Activated naive CD4-positive, alpha-beta T cell (primary cell): ENCODE measurements around the gene EHBP1.

Experiments used
- DNase-seq, 4 experiments: peaks; one replicate each; lab custom pipeline; 2025; lab: John Stamatoyannopoulos, UW

Gene EHBP1

DNA sequence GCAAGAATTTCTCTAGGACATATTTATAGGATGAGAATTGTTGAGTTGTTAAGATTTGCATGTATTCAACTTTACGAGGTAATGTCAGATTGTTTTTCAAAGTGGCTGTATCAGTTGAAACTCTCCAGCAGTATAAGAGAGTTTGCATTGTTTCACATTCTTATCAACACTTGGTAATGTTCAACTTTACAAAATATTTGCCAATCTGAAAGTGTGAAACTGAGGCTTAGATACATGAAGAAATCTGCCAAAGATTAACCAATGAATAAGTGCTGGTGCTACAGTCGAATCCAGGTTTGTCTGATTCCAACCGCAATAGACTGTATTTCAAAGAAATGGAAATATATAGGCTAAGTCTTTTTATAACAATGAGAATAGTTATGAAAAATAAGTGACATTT is 117.0 kb downstream of the EHBP1 start:
- DNase-seq = no peak

DNA sequence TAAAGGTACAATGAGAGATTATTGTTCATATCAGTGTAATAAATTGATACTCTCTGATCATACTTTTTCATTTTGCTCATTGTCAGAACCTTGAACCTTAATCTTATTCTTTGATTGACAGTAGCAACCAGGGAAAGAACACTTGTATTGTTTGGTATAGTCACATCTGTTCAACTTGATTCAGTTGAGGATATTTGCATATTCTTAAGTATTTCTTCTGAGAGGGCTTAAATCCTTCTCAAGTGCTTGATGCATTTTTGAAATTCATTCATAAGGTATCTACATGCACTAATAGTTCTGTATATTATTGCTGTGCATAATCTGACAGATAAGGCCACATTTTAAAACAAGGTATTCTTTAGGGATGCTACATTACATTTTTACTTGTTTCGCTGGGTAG is 118.9 kb downstream of the EHBP1 start:
- no peak for DNase-seq

- DNase-seq = no peak
These were observed 120.6 kb downstream of the EHBP1 start for GRCh38 chr2:62826141-62826540.

GRCh38 chr2:62826953-62827675 is 121.6 kb downstream of the EHBP1 start:
- DNase-seq = no peak

- DNase-seq = no peak
These were observed 126.2 kb downstream of the EHBP1 start for GRCh38 chr2:62831729-62832128.

DNA sequence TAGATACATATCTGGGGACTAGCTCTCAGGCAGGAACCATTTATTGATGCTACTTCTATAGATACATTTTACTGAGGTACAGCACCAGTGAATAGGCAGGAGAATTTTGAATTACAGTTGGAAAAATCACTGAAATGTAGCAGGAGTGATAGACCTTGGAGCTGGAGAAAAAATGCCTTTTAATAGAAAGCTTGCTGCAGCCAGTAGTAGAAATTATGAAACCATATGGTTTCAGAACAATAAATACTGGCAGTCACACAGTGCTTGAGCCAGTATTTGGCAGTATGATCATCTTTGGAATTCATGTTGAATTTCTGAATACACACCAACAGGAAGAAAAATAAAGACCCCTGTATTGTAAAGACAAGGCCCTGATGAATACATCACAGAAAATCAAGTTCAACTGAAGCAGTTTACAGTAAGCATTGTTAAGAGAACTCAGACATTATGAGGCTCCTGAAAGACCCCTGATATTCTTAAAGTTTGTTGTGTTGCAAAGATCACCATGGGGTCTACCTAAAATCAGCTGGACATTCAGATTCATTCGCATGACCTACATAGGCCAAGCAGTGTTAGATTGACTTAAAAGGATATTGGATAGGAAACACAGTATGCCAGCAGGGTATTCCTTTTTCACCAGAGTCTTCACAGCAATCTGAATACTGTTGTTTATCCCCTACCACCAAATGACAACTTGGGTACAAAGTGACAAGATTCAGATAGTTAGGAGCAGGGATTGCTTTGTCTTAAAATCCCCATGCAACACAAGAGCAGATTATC is 139.0 kb downstream of the EHBP1 start:
- no peak for DNase-seq

DNA sequence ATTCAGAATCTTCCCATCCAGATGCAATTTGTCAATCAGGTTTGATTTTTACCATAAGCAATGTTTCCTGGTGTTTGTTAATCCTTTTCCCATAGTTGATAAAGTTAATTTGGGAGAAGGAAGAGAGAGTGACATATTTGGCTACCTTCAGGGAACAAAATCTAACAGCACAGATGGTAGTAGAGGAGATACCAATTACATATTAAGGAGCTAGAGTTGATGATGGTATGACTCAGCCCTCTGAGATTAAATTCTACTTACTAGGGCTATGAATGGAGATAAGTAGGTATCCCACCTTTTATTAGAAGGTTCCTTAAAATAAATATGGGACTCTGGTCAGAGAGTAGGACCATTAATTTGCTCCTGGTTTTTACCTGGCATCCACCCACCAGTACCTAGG is 139.7 kb downstream of the EHBP1 start:
- no peak for DNase-seq

GRCh38 chr2:62852254-62852653 is 146.7 kb downstream of the EHBP1 start:
- DNase-seq = no peak

DNA sequence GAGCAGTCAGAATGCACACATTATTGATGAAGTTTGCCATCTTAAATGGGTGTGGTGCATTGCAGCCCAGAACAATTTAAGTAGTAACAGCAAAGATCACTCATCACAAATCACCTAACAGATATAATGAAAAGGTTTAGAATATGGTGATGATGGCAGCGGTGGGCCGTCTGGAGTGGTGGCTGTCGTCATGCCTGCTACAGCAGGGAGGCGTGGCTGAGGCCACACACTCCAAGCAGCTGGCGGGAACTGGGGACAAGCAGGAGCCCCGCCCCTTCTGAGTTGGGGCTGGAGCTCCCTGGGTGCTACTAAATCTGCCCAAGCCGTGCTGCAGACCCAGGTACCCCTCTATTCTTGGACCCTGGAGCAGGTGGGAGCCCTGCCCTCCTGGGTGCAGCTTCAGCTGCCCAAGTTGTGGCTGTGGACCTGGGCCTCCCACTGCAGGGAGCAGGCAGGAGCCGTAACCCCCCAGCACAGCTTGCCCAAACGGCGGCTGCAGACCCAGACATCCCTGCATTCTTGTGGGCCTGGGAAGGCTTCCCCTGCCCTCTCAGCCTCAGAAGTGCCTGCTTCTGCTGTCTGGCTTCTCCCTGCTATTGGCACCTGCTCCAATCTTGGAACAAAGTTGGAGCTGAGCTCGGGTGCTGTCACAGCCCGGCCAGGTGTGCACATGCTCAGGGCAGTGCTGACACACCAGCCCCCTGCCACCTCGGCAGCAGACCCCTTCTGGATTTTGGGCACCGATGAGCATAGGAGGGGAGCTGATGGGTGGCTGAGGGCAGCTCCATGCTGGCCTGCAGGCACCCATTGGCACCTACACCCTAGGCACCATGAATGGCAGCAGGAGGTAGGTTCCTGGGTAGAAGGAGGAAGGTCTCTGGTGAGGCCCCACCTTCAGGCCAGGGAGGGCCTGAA is 149.3 kb downstream of the EHBP1 start:
- no peak for DNase-seq

DNA sequence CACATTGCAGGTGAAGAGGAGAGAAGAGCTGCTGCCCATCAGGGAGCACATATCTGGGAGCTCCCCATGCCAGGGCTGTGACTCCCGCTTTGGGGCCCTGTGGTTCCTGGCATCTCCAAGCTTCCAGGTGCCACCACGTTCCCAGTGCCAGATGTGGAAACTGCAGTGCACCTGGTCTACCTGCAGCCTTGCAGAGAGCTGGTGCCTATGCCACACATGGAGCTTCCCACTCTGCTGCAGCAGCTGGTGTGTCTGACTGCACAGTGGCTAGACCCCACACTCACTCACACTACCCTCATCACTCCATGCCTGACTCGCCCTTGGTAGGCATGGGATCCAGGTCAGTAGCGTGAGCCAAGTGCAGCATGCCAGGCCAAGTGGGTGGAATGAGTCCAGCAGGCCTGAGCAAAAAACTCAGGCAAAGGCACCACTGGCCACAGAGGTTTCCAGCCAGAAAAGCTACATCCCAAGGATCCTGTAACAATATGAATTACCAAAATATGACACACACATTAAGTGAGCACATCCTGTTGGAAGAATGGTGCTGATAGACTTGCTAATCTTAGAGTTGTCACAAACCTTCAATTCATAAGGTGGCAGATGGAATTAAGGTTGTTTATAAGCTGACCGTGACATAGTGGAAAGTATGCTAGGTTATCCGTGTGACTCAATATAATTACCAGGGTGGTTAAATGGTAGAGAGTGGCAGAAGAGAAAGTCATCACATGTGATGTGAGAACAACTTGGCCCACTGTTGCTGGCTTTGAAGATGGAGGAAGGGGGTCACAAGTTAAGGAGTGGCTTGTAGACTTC is 150.9 kb downstream of the EHBP1 start:
- DNase-seq = no peak

DNA sequence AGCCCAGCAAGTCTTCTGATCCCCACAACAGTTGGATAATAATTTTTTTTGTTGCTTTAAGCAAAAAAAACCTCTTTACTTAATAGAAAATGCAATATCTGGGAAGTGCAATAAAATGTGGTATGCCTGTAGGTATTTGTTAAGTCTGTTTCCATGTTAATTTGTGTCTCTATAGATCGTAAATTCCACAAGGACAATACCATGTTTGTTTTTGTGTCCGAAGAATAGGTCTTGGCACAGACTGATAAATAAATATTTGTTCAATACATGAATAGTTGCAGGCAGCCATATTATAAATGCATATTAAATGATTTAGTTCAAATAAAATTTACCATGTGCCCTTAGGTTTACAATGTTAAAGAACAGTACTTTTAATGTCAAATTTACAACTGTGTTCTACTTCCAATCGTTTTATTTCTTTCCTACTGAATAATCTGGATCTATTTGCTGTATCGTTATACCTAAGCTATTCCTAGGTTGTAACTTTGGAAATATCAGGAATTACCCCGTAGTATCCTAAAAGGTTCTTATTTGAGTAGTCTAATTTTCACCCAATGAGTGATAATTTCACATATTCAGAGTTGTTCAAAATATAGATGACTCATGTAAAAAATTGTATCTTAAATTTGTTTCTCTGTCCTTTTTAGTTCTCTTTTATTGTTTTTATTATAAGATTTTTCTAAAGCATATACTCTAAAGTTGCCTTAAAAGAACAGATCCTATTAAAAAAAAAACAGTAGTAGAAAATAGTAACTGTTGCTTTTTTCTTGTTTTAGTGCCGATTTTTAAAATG is 151.8 kb downstream of the EHBP1 start:
- DNase-seq = no peak

GRCh38 chr2:62858231-62858832 is 152.8 kb downstream of the EHBP1 start:
- no peak for DNase-seq

GRCh38 chr2:62868947-62869346 is 163.4 kb downstream of the EHBP1 start:
- DNase-seq = no peak

GRCh38 chr2:62870966-62871365 is 165.5 kb downstream of the EHBP1 start:
- no peak for DNase-seq

- no peak for DNase-seq
These were observed 166.0 kb downstream of the EHBP1 start for GRCh38 chr2:62871506-62871905.

GRCh38 chr2:62873603-62874002 is 168.1 kb downstream of the EHBP1 start:
- DNase-seq = no peak

DNA sequence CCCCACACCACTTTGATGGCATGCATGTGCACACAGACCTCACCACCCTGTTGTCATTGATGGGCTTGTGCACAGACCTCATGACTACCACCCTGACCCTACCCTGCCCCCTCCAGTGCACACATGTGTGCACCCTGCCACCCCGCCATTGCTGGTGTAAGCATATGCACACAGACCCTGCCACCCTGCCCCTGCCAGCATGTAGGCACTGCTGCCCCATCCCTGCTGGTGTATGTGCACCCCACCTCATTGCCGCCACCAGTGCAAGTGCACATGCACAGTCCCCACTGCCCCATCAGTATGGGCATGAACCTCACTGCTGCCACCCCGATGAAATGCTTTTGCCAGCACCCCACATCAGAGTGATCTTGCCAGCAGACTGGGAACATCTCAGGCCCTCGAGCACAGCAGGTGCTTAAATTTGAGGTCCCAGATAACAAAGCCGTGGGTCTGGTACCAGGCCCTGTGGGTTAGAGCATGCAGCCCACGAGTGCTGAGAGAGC is 169.4 kb downstream of the EHBP1 start:
- DNase-seq = no peak

DNA sequence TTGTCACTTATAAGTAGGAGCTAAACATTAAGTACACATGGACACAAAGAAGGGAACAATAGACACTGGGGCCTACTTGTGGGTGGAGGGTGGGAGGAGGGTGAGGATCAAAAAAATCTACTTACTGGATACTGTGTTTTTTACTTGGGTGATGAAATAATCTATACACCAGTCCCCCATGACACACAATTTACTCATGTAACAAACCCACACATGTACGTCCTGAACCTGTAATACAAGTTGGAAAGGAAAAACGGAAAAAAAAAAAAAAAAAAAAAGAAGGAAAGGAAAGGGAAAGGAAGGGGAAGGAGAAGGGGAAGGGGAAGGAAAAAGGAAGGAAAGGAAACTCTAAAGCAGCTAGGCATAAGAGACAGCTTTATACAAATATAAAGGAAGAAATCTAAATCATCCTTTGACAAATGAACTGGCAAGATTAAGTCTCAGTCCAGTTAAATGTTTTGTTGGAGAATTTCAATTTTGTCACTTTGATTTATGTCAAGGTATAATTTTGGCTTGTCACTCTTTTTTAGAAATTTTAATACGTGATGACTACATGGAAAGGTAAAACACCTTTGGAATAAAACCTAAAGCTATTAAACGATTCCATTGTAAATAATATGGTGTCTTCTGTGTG is 175.8 kb downstream of the EHBP1 start:
- no peak for DNase-seq

DNA sequence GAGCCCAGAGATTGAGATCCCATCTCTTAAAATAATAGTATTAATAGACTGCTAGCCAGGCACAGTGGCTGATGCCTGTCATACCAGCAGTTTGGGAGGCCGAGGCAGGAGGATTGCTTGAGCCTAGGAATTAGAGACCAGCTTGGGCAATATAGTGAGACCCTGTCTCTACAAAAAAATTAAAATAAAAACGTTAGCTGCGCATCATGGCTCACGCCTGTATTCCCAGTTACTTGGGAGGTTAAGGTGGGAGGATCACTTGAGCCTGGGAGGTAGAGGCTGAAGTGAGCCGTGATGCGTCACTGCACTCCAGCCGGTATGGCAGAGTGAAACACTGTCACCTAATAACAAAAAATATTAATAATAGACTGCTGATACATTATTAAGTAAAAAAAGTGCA is 178.1 kb downstream of the EHBP1 start:
- DNase-seq = no peak

DNA sequence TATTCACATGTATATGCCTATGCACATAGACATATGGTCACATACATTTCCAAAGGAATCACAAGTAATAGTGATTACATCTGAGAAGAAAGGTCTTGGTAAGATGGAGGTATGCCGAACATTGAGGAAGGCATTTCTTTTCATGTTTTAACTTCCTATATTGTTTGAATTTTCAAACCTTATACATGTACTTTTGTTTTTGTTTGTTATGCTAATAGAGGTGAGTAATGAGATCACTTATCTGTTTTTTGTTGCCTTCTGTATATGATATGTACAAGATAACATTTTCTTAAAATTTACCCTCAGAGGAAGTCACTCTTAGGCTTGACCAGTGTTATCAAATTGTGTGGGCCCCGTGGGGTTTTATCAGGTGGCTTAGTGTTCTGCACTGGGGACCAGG is 178.6 kb downstream of the EHBP1 start:
- no peak for DNase-seq
